GM21447 (cell line): ENCODE results near the gene GSKIP.
"Not testable (repeated sequence)": the region's sequence is repeated elsewhere in the genome, so short reads cannot be mapped to it uniquely, and the experiment has no call there.

ENCODE experiments used
- ATAC-seq: cut with Tn5 transposase; IDR thresholded peaks from one replicate; pipeline ENCODE4 v1.9.1; 2021; ENCODE audit not compliant: unreplicated experiment

Gene GSKIP

DNA sequence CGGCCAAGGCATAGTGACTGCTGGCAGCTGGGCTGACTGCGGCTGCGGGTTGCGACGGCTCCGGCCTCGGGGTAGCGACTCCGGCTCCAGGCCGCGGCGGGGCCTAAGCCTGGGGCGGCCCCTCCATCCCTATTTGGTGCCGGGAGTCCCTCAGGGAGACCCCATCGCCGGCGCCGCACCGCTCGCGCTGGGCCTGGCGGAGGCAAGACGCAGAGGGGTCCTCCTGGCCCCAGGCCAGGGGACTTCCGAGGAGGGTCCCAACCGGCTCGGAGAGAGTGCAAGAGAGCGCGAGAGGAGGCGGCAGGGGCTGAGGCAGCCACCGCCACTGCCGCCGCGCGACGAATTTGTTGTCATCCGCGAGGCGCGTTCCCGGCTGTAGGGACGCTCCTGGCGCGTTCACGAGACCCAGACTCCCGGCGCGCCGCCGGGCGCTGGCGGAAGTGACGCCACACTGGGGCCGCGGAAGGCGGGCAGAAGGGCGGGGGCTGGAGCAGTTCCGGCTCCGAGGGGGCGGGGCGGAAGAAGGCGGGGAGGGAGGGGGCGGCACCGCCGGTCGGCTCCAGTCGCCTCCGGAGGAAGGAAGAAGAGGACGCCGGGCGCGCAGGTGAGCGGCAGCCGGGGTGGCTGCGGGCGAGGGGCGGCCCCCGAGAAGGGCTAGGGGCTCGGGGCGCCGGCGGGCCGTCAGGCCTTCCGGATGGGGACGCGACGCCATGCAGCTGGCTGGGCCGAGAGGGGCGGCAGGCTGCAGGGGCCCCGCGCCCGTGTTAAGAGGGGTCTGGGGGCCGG, at the start of gene GSKIP, which contains the start of gene ATG2B:
Gene GSKIP (plus strand): TSS at position 562 of the 786 bp plus-strand sequence. CDS start 18,722 bp downstream, outside the sequence.
Gene ATG2B (minus strand): TSS at position 377 of the 786 bp plus-strand sequence. CDS start 365 bp downstream, at position 12.
- ATAC-seq = peak; percentile 62

DNA sequence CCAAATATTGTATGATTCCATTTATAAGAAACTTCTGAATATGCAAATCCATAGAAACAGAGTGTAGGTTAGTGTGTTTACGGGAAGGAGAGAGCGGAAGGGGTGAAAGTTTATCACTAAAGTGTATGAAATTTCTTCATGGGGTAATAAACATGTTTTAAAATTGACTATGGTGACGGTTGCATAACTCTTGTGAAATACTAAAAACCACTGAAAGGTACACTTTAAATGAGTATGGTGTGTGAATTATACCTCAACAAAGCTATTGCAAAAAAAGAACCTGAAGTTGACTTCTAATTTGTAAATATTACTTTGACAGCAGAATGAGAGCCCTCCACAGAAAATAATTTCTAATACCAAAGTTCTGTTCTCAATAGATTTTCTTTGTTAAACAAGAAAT, 47.2 kb upstream of the GSKIP start:
- ATAC-seq = no peak

GRCh38 chr14:96318836-96319235, 44.5 kb upstream of the GSKIP start:
- no peak for ATAC-seq

DNA sequence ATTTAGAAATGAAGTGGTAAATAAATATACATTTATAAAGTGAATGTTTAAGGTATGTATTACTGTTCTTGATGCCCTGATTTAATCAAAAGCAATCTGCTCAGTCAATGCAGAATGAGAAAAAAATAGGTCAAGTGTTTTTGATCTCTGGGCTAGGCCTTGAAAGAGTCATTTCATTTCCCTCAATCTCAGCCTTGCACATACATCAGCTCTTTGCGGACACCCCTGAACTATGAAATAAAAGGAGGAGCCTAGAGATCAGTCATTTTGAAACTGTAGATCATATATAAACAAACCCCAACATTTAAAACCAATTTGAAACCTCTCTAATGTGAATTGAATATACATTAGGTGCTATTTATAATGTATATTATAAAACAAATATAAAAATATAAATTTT, 42.7 kb upstream of the GSKIP start:
- ATAC-seq = no peak

GRCh38 chr14:96324219-96324618, 39.1 kb upstream of the GSKIP start:
- no peak for ATAC-seq

DNA sequence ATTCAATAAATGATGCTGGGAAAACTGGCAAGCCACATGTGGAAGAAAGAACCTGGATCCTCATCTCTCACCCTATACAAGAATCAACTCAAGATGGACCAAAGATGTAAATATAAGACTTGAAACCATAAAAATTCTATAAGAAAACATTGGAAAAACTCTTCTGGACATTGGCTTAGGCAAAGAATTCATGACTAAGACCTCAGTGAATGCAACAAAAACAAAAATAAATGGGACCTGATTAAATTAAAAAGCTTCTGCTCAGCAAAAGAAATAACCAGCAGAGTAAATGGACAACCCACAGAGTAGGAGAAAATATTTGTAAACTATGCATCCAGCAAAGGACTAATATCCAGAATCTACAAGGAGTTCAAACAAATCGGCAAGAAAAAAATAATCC, 24.8 kb upstream of the GSKIP start:
- no peak for ATAC-seq

- no peak for ATAC-seq
These were observed 22.0 kb upstream of the GSKIP start for GRCh38 chr14:96341323-96341722.

- ATAC-seq = no peak
These were observed 17.7 kb upstream of the GSKIP start for GRCh38 chr14:96345669-96346068.

DNA sequence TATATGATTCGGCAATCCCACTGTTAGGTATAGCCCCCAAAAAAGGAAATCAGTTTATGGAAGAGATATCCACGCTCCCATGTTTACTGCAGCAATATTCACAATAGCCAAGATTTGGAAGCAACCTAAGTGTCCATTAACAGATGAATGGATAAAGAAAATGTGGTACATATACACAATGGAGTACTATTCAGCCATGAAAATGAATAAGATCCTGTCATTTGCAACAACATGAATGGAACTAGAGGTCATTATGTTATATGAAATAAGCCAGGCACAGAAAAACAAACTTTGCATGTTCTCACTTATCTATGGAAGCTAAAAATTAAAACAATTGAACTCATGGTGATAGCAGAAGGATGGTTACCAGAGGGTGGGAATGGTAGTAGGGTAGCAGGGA, 15.4 kb upstream of the GSKIP start:
- ATAC-seq = not testable (repeated sequence)

GRCh38 chr14:96349286-96350075, 13.8 kb upstream of the GSKIP start:
- ATAC-seq = no peak

DNA sequence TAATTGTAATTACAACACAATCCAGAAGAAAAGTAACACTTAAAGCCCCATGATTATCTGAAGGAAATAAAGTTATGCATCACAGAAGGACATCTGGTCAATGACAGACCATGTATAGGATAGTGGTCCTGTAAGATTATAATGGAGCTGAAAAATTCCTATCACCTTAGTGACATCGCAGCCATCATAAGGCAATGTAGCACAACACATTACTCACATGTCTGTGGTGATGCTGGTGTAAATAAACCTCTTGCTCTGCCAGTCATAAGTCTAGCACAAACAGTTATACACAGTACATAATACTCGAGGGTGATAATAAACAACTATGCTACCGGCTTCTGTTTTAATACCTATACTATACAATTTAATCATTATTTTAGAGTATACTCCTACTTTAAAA, 11.3 kb upstream of the GSKIP start:
- ATAC-seq = no peak

GRCh38 chr14:96352708-96353107, 10.6 kb upstream of the GSKIP start:
- no peak for ATAC-seq

DNA sequence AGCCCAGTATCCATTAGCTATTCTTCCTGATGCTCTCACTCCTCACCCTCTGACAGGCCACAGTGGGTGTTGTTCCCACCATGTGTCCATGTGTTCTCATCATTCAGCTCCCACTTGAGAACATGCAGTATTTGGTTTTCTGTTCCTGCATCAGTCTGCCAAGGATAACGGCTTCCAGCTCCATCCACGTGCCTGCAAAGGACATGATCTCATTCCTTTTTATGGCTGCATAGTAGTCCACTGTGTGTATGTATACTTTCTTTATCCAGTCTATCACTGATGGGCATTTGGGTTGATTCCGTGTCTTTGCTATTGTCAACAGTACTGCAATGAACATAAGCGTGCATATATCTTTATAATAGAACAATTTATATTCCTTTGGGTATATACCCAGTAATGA, 9.1 kb upstream of the GSKIP start:
- no peak for ATAC-seq

- no peak for ATAC-seq
These were observed 6.1 kb upstream of the GSKIP start for GRCh38 chr14:96357216-96357615.

- ATAC-seq = no peak
These were observed 3.4 kb upstream of the GSKIP start for GRCh38 chr14:96359959-96360358.

DNA sequence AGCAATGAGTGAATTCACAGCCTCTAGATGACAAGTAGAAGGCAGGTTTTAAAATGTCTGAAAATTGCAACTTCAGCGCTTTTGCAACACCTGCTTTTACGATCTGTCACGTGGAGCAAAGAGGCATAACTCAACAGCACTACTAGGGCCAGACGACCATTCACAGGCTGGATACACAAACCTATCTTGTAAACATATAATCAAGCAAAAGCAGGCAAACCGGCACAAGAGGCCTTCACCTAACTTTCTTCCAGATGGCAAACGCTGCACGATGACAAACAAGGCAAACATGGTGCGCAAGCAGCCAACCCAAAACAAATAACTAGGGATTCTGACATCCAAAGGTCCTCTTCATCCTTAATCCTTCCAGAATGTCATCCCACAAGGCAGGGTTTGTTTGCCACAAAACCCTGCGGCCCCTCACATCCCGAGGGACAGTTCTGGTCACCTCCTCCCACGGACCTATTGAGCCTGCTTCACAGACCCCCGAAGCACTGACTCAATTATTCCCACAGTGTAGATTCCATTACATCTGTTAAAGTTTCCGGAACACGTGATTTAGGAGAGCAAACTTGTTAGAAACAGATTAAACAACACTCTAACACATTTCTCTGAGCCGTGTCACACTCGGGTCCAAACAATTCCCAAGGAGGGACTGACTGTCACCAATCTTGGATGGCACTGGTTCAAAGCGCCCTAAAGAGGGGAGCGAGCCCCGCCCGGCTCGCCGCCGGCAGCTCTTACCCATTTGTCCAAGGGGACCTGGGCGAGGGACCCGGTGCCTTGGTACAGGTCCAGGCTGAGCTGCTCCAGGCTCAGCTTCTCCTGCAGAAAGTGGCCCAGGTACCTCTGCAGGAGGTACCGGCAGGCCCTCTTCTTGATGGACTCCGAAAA, 1.0 kb upstream of the GSKIP start:
- peak; percentile 31 for ATAC-seq

DNA sequence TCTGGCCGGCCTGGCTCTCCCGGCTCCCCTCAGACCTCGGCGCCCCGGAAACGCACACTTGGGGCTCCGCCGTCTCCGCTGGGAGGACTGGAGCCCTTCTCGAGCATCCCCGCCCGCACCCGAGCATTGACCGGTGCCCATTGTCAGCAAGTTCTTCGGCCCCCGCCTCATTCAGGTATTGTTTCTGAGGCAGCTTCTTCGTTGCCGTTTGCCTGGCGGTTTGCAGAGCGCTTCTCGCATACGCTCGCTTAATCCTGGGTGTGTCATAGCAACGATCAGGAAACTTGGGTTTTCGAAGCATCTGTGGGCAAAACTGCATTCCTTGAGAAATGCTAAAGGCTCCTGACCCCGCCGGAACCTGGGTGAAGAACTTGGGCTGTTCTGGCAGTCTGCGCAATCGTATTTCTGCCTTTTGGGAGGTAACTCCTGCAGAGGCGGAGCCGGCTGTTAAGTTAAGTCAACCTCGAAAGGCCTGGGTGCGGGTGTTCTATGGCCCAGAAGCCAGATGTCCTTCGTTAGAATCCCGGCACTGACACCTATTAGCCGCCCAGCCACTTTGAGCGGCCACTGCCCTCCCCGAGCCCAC, 518 bp downstream of the GSKIP start:
- ATAC-seq = peak; percentile 20

DNA sequence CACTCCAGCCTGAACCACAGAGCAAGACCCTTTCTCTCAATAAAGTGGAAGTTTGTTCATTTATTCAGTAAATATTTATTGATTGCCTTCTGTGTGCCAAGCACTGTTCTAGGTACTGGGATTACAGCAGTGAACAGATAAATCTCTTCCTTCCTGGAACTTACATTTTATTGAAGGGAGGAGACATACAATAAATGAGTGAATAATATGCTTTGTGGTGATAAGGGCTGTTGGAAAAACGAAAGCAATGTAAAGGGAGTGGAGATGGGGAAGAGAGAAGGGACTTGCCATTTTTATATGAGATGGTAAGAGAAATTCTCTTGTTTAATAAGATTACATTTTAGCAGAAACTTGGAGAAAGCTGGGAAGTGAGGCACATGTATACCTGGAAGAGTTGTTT, 1.6 kb downstream of the GSKIP start:
- no peak for ATAC-seq

DNA sequence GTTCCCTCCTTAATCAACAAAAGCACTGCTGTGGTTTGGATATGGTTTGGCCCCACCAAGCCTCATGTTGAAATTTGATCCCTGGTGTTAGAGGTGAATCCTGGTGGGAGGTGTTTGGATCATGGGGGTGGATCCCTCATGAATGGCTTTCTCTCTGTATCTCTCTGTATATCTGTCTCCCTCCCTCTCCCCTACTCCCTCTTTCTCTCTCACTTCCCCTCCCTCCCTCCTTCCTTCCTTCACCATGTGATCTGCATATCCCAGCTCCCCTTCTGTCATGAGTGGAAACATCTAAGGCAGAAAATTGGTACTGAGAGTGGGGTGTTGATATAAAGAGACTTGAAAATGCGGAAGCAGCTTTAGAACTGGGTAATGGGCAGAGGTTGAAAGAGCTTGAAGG, 5.2 kb downstream of the GSKIP start:
- no peak for ATAC-seq

- ATAC-seq = no peak
These were observed 7.2 kb downstream of the GSKIP start for GRCh38 chr14:96370528-96370927.

GRCh38 chr14:96373538-96373937, 10.2 kb downstream of the GSKIP start:
- no peak for ATAC-seq
